Astrocyte of the spinal cord (primary cell): ENCODE results near the gene SCAMP2.

Source experiments
- DNase-seq: peaks from one replicate; pipeline ENCODE4 v3.0.0; 2011; ENCODE audit warnings: low read depth, low spot score
- H3K4me3 ChIP-seq: 2 replicates; pipeline ENCODE4 v1.5.1; 2011; ENCODE audit warnings: low read depth, mild to moderate bottlenecking, low read length, moderate library complexity
- CTCF ChIP-seq: IDR thresholded peaks from 2 replicates; pipeline ENCODE4 v1.5.1; 2012; ENCODE audit warnings: low read depth, mild to moderate bottlenecking, low read length, inconsistent platforms
- in situ Hi-C: cut with HindIII; loops from 2 replicates; pipeline ENCODE4 v1.10.0; 2017; ENCODE audit warnings: low sequenced_read_pairs

The SCAMP2 gene

DNA sequence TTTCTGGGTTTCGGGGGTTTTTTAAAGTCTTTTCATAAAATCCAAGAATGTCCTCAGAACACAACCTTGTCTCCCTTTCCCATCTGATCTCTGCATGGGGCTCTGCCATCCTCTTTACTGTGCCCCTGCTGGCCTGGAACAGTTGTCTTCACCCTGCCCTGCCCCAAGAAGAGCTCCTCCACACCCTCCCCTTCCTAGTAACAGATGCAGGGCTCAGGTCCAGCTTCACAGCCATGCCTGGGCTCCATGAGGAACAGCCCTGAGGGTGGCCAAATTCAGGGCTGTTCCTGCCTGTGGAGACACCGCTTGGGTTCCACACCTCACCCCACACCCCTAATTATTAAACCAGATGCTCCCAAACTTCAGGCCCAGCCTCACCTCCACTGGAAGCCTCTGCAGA is 17.3 kb downstream of the SCAMP2 start:
- no peak for TF ChIP-seq CTCF
- DNase-seq, result no peak
- in situ Hi-C loops, result no loop called here
- no peak overlapping the region for H3K4me3 ChIP-seq

- no peak overlapping the region for H3K4me3 ChIP-seq
- no peak for TF ChIP-seq CTCF
- in situ Hi-C loops, result no loop called here
- no peak for DNase-seq
These were observed 18.6 kb downstream of the SCAMP2 start for GRCh38 chr15:74854453-74855022.

GRCh38 chr15:74851960-74852359 is 21.2 kb downstream of the SCAMP2 start:
- in situ Hi-C loops, result no loop called here
- no peak for TF ChIP-seq CTCF
- H3K4me3 ChIP-seq, result no peak overlapping the region
- no peak for DNase-seq

DNA sequence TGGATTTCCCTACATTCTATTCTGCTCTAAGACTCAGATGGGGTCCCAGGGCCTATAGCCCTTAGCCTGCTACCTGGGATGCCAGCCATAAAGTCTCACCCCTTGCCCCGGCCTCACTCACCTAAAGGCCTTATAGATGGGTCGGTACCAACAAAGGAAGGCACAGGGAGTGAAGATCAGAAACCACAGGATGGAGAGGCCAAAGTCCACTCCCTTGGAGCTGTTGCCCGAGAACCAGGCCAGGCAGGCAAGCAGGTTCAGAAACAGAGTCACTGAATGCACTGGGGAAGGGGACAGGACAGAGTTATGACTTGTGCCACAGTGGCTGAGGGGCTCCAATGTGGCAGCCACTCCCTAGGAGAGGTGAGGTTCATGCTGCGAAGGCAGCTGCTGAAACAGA is 22.8 kb downstream of the SCAMP2 start:
- in situ Hi-C loops, result no loop called here
- TF ChIP-seq CTCF, result no peak
- DNase-seq, result no peak

DNA sequence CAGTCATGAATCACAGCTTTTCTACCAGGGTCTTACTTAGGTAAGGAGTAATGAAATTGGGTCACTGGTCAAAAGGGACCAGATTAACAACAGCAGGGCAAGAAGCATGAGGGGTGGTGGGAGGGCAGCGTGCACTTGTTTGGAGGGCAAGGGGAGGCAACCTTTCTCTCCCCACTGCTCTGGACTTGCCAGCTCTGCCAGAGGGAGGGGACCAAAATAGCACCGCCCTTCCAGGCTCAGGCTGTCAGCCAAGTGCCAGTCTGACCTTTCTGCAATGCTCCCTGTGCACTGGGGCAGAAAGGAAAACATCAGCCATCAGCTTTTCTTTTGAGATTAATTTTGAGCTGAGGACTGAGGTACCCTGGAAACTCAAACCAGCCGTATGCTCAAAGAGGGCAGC is 25.7 kb downstream of the SCAMP2 start:
- DNase-seq, result no peak

More for the DNA sequence above, 22.8 kb downstream of the SCAMP2 start:
- H3K4me3 ChIP-seq, result no peak overlapping the region

GRCh38 chr15:74845581-74845980 is 27.6 kb downstream of the SCAMP2 start:
- H3K4me3 ChIP-seq, result no peak overlapping the region
- in situ Hi-C loops, result no loop called here
- no peak for DNase-seq
- TF ChIP-seq CTCF, result no peak

More for the DNA sequence above, 25.7 kb downstream of the SCAMP2 start:
- no peak overlapping the region for H3K4me3 ChIP-seq
- no peak for TF ChIP-seq CTCF
- in situ Hi-C loops, result no loop called here

DNA sequence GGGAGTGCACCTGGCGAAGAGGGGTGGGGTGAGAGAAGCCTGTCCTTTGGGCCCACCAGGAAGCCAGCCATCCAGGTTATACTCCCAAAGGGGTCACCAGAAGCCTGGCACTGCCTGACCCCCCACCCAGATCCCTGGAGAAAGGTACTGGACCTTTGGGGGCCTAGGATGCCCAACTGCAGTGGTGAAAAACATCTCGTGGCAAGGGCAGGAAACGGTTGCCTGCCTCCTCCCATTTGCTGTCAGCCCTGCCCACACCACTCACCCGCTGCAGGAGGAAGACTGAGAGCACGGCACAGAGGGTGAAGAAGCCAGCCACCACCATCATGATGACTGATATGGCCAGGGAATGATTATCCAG is 28.0 kb downstream of the SCAMP2 start:
- no peak for DNase-seq
- in situ Hi-C loops, result no loop called here
- H3K4me3 ChIP-seq, result no peak overlapping the region
- TF ChIP-seq CTCF, result no peak
